GM12878 (cell line): ENCODE data around the gene MFSD6. TPM values are rescaled to one million over a fixed set of nuclear protein-coding genes. Genes with fewer than 3 reads are reported as not detected.

Experiments used
- ATAC-seq: fragments of 200-7000 bp; cut with Tn5 transposase; 3 replicates; pipeline ENCODE4 v1.9.1; 2020; ENCODE audit warnings: mild to moderate bottlenecking, moderate library complexity
- BruUV-seq: library from RNA; stranded (reverse); fragments of 400-500 nt; replicated peaks from 2 replicates; lab custom pipeline; 2021; lab: Mats Ljungman, UMichigan
- CTCF ChIA-PET: fragments of 300-600 bp; sonication (Branson Sonifier 250); formaldehyde crosslinking; extraction: SDS; loops from one replicate; lab custom pipeline; 2021; ENCODE audit warnings: inconsistent platforms; lab: Yijun Ruan, JAX
- POLR2A ChIA-PET: fragments of 350-600 bp; formaldehyde crosslinking; extraction: SDS; loops from one replicate; lab custom pipeline; 2021; ENCODE audit warnings: inconsistent platforms; lab: Charles Lee
- RAD21 ChIA-PET: fragments of 300-600 bp; sonication (Branson Sonifier 250); formaldehyde crosslinking; loops from one replicate; lab custom pipeline; 2023; ENCODE audit warnings: antibody characterized with exemption; ENCODE audit not compliant: unreplicated experiment; lab: Charles Lee
- SMC1A ChIA-PET: fragments of 300-600 bp; sonication (Branson Sonifier 250); formaldehyde crosslinking; loops from one replicate; lab custom pipeline; 2023; ENCODE audit not compliant: unreplicated experiment, uncharacterized antibody; lab: Charles Lee
- DNase-seq: peaks from one replicate; pipeline ENCODE4 v3.0.0-alpha.2; 2011; ENCODE audit warnings: low read depth, low spot score
- FAIRE-seq: peaks from 3 replicates; lab custom pipeline; 2011; peaks lifted over from hg19 to GRCh38; lab: Jason Lieb, UNC
- H2AFZ ChIP-seq: 2 replicates; pipeline ENCODE4 v1.6.0; 2011; ENCODE audit warnings: low read depth, low read length, control low read depth; ENCODE audit not compliant: control insufficient read depth
- H3K27ac ChIP-seq: 2 replicates; pipeline ENCODE4 v1.5.1; 2011; ENCODE audit warnings: control low read depth; ENCODE audit not compliant: control insufficient read depth, insufficient read depth
- H3K27me3 ChIP-seq, 2 experiments: replicated peaks in 1 of 2; 2 replicates each; pipeline versions ENCODE4 v1.6.0 to v1.6.1; 2011; ENCODE audit warnings: low read length in 1 of 2; ENCODE audit not compliant: control insufficient read depth in 2 of 2, insufficient read depth in 2 of 2
- H3K36me3 ChIP-seq, 2 experiments: 2 replicates each; pipeline ENCODE4 v1.5.1; 2011; ENCODE audit warnings: low read length in 1 of 2; ENCODE audit not compliant: control insufficient read depth in 2 of 2, insufficient read depth in 2 of 2
- H3K4me1 ChIP-seq: 2 replicates; pipeline ENCODE4 v1.6.1; 2011; ENCODE audit warnings: mild to moderate bottlenecking, low read length, moderate library complexity, mixed read lengths; ENCODE audit not compliant: control insufficient read depth, insufficient read depth
- H3K4me2 ChIP-seq: 2 replicates; pipeline ENCODE4 v1.6.0; 2011; ENCODE audit warnings: control low read depth; ENCODE audit not compliant: control insufficient read depth, insufficient read depth
- H3K4me3 ChIP-seq: fragments of 200-600 bp; sonication (generic); 2 replicates; pipeline ENCODE4 v1.5.1; 2016
- H3K79me2 ChIP-seq: 2 replicates; pipeline ENCODE4 v1.6.0; 2011; ENCODE audit warnings: low read length; ENCODE audit not compliant: control insufficient read depth, insufficient read depth
- H3K9ac ChIP-seq: 2 replicates; pipeline ENCODE4 v1.8.0; 2011; ENCODE audit warnings: low read length, control low read depth, mixed read lengths; ENCODE audit not compliant: control insufficient read depth, insufficient read depth
- H3K9me3 ChIP-seq: replicated peaks from 3 replicates; pipeline ENCODE4 v1.5.1; 2011; ENCODE audit warnings: mild to moderate bottlenecking, low read length; ENCODE audit not compliant: control insufficient read depth, insufficient read depth
- H4K20me1 ChIP-seq: 2 replicates; pipeline ENCODE4 v1.6.0; 2011; ENCODE audit not compliant: control insufficient read depth, insufficient read depth
- CBFB ChIP-seq: IDR thresholded peaks from 2 replicates; pipeline ENCODE4 v1.6.1; 2016; ENCODE audit warnings: antibody characterized with exemption, low read depth
- CREM ChIP-seq: IDR thresholded peaks from 2 replicates; pipeline ENCODE4 v1.6.1; 2014; ENCODE audit warnings: antibody characterized with exemption, low read depth
- EZH2 ChIP-seq: IDR thresholded peaks from 2 replicates; pipeline ENCODE4 v1.6.1; 2012; ENCODE audit warnings: low read depth, mild to moderate bottlenecking, control low read depth, inconsistent platforms, low read length, borderline replicate concordance; ENCODE audit not compliant: control insufficient read depth
- GATAD2B ChIP-seq: fragments of 450-650 bp; conservative IDR thresholded peaks from 2 replicates; pipeline ENCODE4 v1.6.1; 2017; ENCODE audit warnings: low read depth, mild to moderate bottlenecking, moderate library complexity
- KAT2A ChIP-seq: conservative IDR thresholded peaks from 2 replicates; pipeline ENCODE4 v1.6.1; 2011; ENCODE audit warnings: low read depth, low read length; ENCODE audit not compliant: control insufficient read depth
- KDM1A ChIP-seq: fragments of 200-600 bp; sonication (generic); IDR thresholded peaks from 2 replicates; pipeline ENCODE4 v1.6.1; 2016; ENCODE audit warnings: borderline replicate concordance
- LARP7 ChIP-seq: fragments of 450-650 bp; IDR thresholded peaks from 2 replicates; pipeline ENCODE4 v1.6.1; 2017; ENCODE audit warnings: mild to moderate bottlenecking
- MTA2 ChIP-seq: fragments of 450-650 bp; IDR thresholded peaks from 2 replicates; pipeline ENCODE4 v1.6.1; 2016; ENCODE audit warnings: low read depth, mild to moderate bottlenecking, moderate library complexity
- MYB ChIP-seq: fragments of 150-350 bp; IDR thresholded peaks from 2 replicates; pipeline ENCODE4 v1.6.1; 2014; ENCODE audit warnings: mild to moderate bottlenecking, low read depth, low read length, borderline replicate concordance
- MYC ChIP-seq: IDR thresholded peaks from 2 replicates; pipeline ENCODE4 v1.6.1; 2011; ENCODE audit warnings: mild to moderate bottlenecking, low read length, moderate library complexity, inconsistent platforms; ENCODE audit not compliant: insufficient read depth, insufficient replicate concordance, insufficient read length, severe bottlenecking
- NFIC ChIP-seq: IDR thresholded peaks from 2 replicates; pipeline ENCODE4 v1.6.1; 2012; ENCODE audit warnings: low read depth, mild to moderate bottlenecking, inconsistent platforms, low read length, moderate library complexity
- NFYB ChIP-seq: IDR thresholded peaks from 2 replicates; pipeline ENCODE4 v1.6.1; 2011; ENCODE audit warnings: low read depth, mild to moderate bottlenecking, low read length, improper control_type of control experiment, moderate library complexity; ENCODE audit not compliant: insufficient read depth
- RBBP5 ChIP-seq: fragments of 200-600 bp; sonication (generic); conservative IDR thresholded peaks from 2 replicates; pipeline ENCODE4 v1.6.1; 2016
- SPI1 ChIP-seq: IDR thresholded peaks from 2 replicates; pipeline ENCODE4 v1.6.1; 2011; ENCODE audit warnings: low read depth, mild to moderate bottlenecking, low read length, moderate library complexity, borderline replicate concordance; ENCODE audit not compliant: insufficient read depth
- SREBF1 ChIP-seq: IDR thresholded peaks from 2 replicates; pipeline ENCODE4 v1.6.1; 2012; ENCODE audit warnings: mild to moderate bottlenecking, low read length
- SREBF2 ChIP-seq: IDR thresholded peaks from 2 replicates; pipeline ENCODE4 v1.6.1; 2012; ENCODE audit warnings: mild to moderate bottlenecking, low read length
- WRNIP1 ChIP-seq: IDR thresholded peaks from 2 replicates; pipeline ENCODE4 v1.6.1; 2011; ENCODE audit warnings: low read depth, low read length, improper control_type of control experiment, borderline replicate concordance
- WGBS: methylation state at CpG from one replicate; pipeline ENCODE4 v1.1.6; 2016; ENCODE audit warnings: low lambda C conversion rate; ENCODE audit not compliant: insufficient replicate concordance, insufficient coverage; ENCODE audit errors: missing lambda C conversion rate; 5-methylcytosine and 5-hydroxymethylcytosine counted together
- in situ Hi-C: fragments of 300-500 bp; cut with MboI; formaldehyde crosslinking; loops from 9 replicates; pipeline ENCODE4 v1.14.3; 2018; ENCODE audit warnings: mixed read lengths
- intact Hi-C: fragments of 100-400 bp; cut with micrococcal nuclease; formaldehyde crosslinking; loops from one replicate; pipeline ENCODE4 v1.14.2; 2022; ENCODE audit not compliant: unreplicated experiment
- polyA plus RNA-seq, 11 experiments: library from polyadenylated mRNA; depleted of rRNA in 4 of 11; unstranded in 6 of 11; stranded (reverse) in 5 of 11; fragments of >200 nt; fragmentation: Nextera tagmentation in 4 of 11; fragmentation: Illumina TruSeq in 1 of 11; extraction: Ambion mirVana in 4 of 11; extraction: Trizol in 1 of 11; gene quantifications; 1 replicate in 1 of 11; 2 replicates in 10 of 11; pipeline versions ENCODE4 v1.2.1 to v1.2.3, GENCODE V29; 2011 to 2016; ENCODE audit warnings: inconsistent platforms in 2 of 11, missing spikeins in 2 of 11, low read depth in 1 of 11
- total RNA-seq, 4 experiments: library from RNA; depleted of rRNA in 3 of 4; stranded (reverse); fragments of >200 nt in 3 of 4; fragmentation: Illumina TruSeq in 1 of 4; extraction: Trizol in 1 of 4; gene quantifications; 2 replicates each; pipeline versions ENCODE4 v1.2.1 to v1.2.3, GENCODE V29; 2013 to 2021
- TF ChIP-seq, protein P1 (sequence below): fragments of 450-650 bp; IDR thresholded peaks from 2 replicates; pipeline ENCODE4 v1.6.1; 2017; ENCODE audit warnings: mild to moderate bottlenecking, moderate library complexity
- TF ChIP-seq, protein P2 (sequence below): fragments of 450-650 bp; IDR thresholded peaks from 2 replicates; pipeline ENCODE4 v1.6.1; 2017; ENCODE audit warnings: mild to moderate bottlenecking

Gene MFSD6
- total and polyA plus RNA-seq, 10 of the 15 experiments (the other 5 are each of a cell fraction or from before 2014, with no cell fraction given), result 6.7 to 42.6 (median 24.2) TPM

DNA sequence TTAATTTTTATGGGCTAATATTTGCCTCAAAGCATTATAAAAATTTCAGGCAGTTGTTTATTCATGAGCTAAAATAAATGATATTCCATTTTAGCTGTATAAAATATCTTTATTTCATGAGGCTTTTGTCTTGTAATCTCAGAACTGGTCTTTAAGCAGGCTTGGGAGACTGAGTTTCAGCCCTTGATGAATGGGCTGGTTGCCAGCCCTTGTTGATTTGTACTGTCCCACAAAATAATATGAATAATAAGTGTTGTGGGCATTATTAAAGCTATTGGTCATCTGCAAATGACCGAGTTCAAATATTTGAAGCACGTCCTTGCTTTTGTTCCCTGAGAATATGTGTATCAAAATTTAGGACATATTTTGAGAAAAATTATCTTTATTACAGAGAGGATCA, 46.6 kb upstream of the MFSD6 start:
- no TSS peak for BruUV-seq
- no peaks in the 10 kb centered on the region for H3K36me3 ChIP-seq
- FAIRE-seq, result no peak
- in situ Hi-C loops (no loop called here), intact Hi-C loops (no loop called here)
- peaks cover 5% of the 10 kb centered on the region for H3K79me2 ChIP-seq
- no peak overlapping the region for H2AFZ ChIP-seq
- no peak overlapping the region for H3K4me2 ChIP-seq
- TF ChIP-seq WRNIP1 (no peak), MYB (no peak), SREBF2 (no peak), KDM1A (no peak), GATAD2B (no peak), MTA2 (no peak), EZH2 (no peak), NFYB (no peak), SPI1 (no peak), LARP7 (no peak), CBFB (no peak), KAT2A (no peak), CREM (no peak), SREBF1 (no peak), RBBP5 (no peak), NFIC (no peak), MYC (no peak)
- TF ChIP-seq, protein P1, sequence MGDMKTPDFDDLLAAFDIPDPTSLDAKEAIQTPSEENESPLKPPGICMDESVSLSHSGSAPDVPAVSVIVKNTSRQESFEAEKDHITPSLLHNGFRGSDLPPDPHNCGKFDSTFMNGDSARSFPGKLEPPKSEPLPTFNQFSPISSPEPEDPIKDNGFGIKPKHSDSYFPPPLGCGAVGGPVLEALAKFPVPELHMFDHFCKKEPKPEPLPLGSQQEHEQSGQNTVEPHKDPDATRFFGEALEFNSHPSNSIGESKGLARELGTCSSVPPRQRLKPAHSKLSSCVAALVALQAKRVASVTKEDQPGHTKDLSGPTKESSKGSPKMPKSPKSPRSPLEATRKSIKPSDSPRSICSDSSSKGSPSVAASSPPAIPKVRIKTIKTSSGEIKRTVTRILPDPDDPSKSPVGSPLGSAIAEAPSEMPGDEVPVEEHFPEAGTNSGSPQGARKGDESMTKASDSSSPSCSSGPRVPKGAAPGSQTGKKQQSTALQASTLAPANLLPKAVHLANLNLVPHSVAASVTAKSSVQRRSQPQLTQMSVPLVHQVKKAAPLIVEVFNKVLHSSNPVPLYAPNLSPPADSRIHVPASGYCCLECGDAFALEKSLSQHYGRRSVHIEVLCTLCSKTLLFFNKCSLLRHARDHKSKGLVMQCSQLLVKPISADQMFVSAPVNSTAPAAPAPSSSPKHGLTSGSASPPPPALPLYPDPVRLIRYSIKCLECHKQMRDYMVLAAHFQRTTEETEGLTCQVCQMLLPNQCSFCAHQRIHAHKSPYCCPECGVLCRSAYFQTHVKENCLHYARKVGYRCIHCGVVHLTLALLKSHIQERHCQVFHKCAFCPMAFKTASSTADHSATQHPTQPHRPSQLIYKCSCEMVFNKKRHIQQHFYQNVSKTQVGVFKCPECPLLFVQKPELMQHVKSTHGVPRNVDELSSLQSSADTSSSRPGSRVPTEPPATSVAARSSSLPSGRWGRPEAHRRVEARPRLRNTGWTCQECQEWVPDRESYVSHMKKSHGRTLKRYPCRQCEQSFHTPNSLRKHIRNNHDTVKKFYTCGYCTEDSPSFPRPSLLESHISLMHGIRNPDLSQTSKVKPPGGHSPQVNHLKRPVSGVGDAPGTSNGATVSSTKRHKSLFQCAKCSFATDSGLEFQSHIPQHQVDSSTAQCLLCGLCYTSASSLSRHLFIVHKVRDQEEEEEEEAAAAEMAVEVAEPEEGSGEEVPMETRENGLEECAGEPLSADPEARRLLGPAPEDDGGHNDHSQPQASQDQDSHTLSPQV, result no peak
- TF ChIP-seq, protein P2, sequence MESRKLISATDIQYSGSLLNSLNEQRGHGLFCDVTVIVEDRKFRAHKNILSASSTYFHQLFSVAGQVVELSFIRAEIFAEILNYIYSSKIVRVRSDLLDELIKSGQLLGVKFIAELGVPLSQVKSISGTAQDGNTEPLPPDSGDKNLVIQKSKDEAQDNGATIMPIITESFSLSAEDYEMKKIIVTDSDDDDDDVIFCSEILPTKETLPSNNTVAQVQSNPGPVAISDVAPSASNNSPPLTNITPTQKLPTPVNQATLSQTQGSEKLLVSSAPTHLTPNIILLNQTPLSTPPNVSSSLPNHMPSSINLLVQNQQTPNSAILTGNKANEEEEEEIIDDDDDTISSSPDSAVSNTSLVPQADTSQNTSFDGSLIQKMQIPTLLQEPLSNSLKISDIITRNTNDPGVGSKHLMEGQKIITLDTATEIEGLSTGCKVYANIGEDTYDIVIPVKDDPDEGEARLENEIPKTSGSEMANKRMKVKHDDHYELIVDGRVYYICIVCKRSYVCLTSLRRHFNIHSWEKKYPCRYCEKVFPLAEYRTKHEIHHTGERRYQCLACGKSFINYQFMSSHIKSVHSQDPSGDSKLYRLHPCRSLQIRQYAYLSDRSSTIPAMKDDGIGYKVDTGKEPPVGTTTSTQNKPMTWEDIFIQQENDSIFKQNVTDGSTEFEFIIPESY, result no peak
- ChIA-PET SMC1A (interaction anchor here (0.7 to 4.3 kb wide), 10 partner anchors 8 to 319 kb away, joined by 3 to 44 read pairs (median 4); partner anchors contain the start of gene INPP1), POLR2A (interaction anchor here (0.8 to 4.0 kb wide), 3 partner anchors 13 to 42 kb away, joined by 4 to 19 read pairs (median 4); partner anchors contain the start of gene HIBCH), CTCF (interaction anchor here (0.7 to 4.8 kb wide), 8 partner anchors 9 to 273 kb away, joined by 3 to 48 read pairs (median 4); partner anchors contain the start of gene INPP1), RAD21 (interaction anchor here (1.0 to 4.0 kb wide), 3 partner anchors 9 to 291 kb away, joined by 3 to 36 read pairs (median 3); partner anchors contain the start of gene INPP1)
- H3K9ac ChIP-seq, result no peak overlapping the region
- H3K4me3 ChIP-seq, result no peak overlapping the region
- 94% methylated on average over 2 of the region's 2 CpGs for WGBS
- H4K20me1 ChIP-seq, result no peaks in the 10 kb centered on the region
- no peaks in the 10 kb centered on the region for H3K27me3 ChIP-seq
- H3K9me3 ChIP-seq, result no peaks in the 10 kb centered on the region
- H3K27ac ChIP-seq, result no peak overlapping the region
- no peak for ATAC-seq
- DNase-seq, result no peak
- H3K4me1 ChIP-seq, result peaks cover 8% of the 10 kb centered on the region
